Measurements from ENCODE around the gene PAK5. TPM values are rescaled to one million over a fixed set of nuclear protein-coding genes. Genes with fewer than 3 reads are reported as not detected.

PAK5 gene
- total RNA-seq, 1 experiment from 2014 or later: not detected

- no peaks in the 10 kb centered on the region for H3K9me2 ChIP-seq (ENCODE audit: insufficient read depth)
- H3K9ac ChIP-seq (ENCODE audit: low read length): no peak overlapping the region
- CTCF ChIA-PET: no interaction called here
- H3K4me2 ChIP-seq (ENCODE audit: low read length): no peak overlapping the region
- no peak overlapping the region for H3K4me3 ChIP-seq (replicated peaks in 1 of 2; ENCODE audit: low read depth in 1 of 2, low read length in 2 of 2)
- ATAC-seq: no peak
- DNase-seq (ENCODE audit: low read depth, low spot score): no peak
- no peak overlapping the region for H3K27ac ChIP-seq (ENCODE audit: low read depth, low read length)
- intact Hi-C loops (cut with micrococcal nuclease): no loop called here
- H3K27me3 ChIP-seq (ENCODE audit: insufficient read depth, low read length): 0 out of 2 replicates have a peak, but pooled peaks cover 8% of the 10 kb centered on the region
- POLR2A ChIA-PET: no interaction called here
- no peaks in the 10 kb centered on the region for H3K36me3 ChIP-seq (ENCODE audit: control insufficient read depth in 1 of 2, insufficient read depth in 2 of 2, low read length in 2 of 2)
- no peaks in the 10 kb centered on the region for H3K79me2 ChIP-seq (ENCODE audit: insufficient read depth, low read length)
- no TSS peak for BruUV-seq (replicated peaks)
- no peaks in the 10 kb centered on the region for H3K9me3 ChIP-seq (ENCODE audit: control insufficient read depth in 1 of 2, insufficient read depth in 1 of 2, low read depth in 1 of 2, low read length in 2 of 2)
- no peak for TF ChIP-seq ZBTB33 (IDR thresholded peaks at IDR 0.05; ENCODE audit: extremely low read depth, insufficient replicate concordance, low read length)
- no peak for TF ChIP-seq SRF (IDR thresholded peaks at IDR 0.05; ENCODE audit: low read depth)
- no peak for TF ChIP-seq EGR1 (IDR thresholded peaks at IDR 0.05; ENCODE audit: low read depth)
- no peak for TF ChIP-seq EZH2 (IDR thresholded peaks at IDR 0.05)
- no peak for TF ChIP-seq ZNF274 (IDR thresholded peaks at IDR 0.05; ENCODE audit: low read depth, low read length)
- no peak for TF ChIP-seq POLR2AphosphoS5 (IDR thresholded peaks at IDR 0.05; ENCODE audit: low read depth, low read length)
- no peak for TF ChIP-seq CTCF (IDR thresholded peaks at IDR 0.05 in 2 of 3, conservative IDR thresholded peaks at IDR 0.05 in 1 of 3; ENCODE audit: borderline replicate concordance in 1 of 3, insufficient read depth in 1 of 3, low read depth in 2 of 3, low read length in 2 of 3)
- no peak for TF ChIP-seq ATF3 (IDR thresholded peaks at IDR 0.05)
- RAD21 ChIA-PET (ENCODE audit: low non-redundant PET in 1 of 2, low total read pairs in 2 of 2, uncharacterized antibody in 2 of 2, unreplicated experiment in 2 of 2): no interaction called here
- no peaks in the 10 kb centered on the region for H3K4me1 ChIP-seq (ENCODE audit: control insufficient read depth in 1 of 2, insufficient read depth in 2 of 2, low read length in 2 of 2)
- H2AFZ ChIP-seq (ENCODE audit: low read depth, low read length, poor library complexity, severe bottlenecking): no peak overlapping the region
- H4K20me1 ChIP-seq (ENCODE audit: insufficient read depth): no peaks in the 10 kb centered on the region
These were observed 205.9 kb downstream of the PAK5 start for GRCh38 chr20:9632991-9633390.
